SIG-M5 treated with dmso at 0.1 percent for 504 hours (cell line): ENCODE data around the gene MUC5B.

Experiments
- DNase-seq: peaks from one replicate; lab custom pipeline; 2025; ENCODE audit not compliant: unreplicated experiment; lab: John Stamatoyannopoulos, UW

MUC5B gene

DNA sequence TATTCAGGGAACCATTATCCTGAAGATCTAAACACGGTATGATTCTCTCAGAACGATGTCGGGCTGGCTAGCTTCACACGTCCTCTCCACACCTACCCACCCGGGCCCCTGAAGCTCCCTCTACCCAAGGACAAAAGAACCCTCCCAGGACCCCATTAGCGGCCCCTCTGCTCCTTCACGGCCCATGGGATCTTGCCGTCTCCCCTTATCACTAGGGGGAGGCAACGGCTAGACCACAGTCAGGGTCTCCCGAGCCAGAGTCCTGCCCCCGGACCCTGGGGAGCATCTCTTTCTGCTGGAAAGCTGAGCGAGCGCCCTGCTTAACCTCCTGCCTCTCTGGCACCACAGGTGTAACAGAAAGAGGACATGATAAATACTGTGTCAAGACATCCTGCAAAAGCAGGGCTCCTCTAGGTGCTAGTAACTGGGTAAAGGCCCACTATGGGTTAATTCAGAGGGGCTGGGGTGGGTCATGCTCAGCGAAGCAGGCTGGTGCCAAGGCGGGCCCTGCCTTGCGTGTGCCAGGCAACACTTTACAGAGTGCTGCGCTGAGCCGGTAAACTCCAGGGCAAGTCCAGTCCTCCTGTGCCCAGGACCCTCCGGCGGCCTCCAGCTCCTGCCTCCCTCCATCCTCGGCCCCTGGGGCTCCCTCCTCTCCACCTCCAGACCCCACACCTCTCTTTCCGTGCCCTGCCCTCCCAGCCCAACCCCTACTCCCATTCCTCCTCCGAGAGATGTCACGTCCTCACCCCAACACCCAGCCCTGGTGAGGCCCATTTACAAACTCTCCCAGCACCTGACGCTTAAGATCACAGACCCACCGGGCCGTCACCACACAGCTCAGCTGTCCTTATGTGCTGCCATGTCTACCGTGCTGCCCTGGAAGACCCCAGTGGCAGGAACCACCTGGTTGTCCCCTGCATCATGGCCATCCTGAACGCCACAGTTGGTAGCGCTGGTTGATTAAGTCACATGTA is 83.6 kb downstream of the MUC5B start:
- no peak for DNase-seq

- DNase-seq, result peak; percentile 42
Measured at GRCh38 chr11:1307163-1307870, 84.5 kb downstream of the MUC5B start.

DNA sequence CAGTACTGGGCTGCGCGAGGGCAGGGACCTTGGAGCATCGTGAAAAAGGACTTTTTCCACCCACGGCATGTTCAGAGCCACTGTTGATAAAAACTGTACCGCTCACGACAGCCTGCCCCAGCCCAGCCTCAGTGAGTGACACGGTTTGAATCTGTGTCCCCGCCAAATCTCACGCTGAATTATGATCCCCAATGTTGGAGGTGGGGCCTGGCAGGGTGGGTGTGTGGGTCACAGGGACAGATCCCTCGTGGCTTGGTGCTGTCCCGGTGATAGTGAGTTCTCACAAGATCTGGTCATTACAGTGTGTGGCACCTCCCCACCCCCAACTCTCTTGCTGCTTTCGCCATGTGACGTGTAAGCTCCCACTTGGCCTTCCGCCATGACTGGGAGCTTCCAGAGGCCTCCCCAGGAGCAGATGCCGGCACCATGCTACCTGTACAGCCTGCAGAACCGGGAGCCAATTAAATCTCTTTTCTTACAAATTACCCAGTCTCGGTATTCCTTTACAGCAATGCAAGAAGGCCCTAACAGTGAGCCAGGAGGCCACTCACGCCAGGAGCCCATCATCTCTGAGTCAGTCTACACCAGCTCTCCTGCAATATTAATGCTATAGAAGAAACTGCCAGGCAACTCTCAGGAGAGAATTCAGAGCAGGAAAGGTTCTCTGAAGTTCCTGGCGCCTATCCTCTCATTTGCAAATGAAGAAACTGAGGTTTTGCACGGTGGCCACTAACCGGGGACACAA is 85.3 kb downstream of the MUC5B start:
- DNase-seq, result no peak

DNA sequence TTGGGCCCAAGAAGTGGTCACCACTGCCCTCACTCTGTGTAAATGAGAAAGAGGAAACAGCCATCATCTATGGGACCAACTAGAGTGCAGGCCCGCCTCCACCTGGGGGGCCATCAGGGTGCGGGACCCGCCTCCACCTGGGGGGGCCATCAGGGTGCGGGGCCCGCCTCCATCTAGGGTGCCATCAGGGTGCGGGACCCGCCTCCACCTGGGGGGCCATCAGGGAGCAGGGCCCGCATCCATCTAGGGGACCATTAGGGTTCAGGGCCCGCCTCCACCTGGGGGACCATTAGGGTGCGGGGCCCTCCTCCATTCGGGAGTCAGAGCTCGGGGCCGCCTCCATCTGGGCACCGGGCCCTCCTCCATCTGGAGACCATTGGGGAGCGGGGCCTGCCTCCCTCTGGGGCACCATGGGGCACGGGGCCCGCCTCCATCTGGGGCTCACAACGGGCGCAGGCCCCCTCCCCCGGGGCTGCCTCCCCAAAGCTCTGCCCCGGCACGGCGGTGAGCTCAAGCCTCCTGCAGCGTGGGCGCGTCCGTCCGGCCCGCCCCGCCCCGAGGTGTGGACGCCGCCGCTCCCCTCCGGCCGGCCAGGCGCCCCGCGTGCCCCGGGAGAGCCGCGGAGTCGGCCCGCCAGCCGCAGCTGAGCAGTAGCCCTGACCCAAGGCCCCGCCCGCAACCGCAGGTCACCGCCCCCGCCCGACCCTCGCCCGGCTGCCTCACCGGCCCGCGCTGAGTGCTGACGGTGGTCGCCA is 86.1 kb downstream of the MUC5B start:
- no peak for DNase-seq

DNA sequence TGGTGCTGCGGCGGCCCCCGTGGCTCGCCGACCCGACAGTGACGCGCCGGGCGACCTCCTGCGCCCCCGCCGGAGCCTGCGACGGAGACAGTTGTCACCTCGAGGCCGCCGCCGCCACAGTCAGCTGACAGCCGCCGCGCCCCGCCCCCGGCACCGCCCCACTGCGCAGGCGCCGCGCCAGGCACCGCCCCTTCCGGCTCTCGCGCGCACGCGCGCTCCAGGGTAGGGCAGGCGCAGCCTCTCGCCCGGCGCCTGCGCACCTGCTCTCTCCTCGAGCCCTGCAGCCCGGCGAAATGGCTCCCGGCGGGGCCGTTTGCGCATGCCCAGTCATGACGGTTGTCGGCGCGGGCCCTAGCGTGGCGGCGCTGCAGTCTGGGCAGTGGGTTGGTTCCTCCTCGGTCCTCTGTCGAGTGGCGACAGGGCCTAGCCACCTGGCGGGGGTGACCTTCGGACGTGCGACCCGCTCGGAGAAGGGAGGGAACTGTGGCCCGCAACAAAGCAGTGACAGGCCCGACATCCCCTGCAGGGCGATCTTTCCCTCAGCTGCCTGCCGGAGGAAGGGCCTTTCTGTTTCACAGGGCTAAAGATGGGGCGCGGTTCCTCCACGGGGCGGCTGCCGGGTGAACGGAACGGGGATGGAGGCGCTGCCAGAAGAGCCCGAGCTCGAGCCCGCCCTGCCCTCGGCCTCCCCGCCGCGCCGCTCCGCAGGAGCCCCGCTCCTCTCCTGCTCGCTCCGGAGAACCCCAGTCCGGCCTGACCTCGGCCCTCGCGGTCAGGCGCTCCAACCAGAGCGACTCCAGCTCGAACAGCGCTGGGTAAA is 86.8 kb downstream of the MUC5B start, which contains the start of gene TOLLIP:
Gene TOLLIP, minus strand, starts transcription at position 135 of the 820 bp plus-strand sequence. Its CDS starts 134 bp downstream, at position 1.
- DNase-seq, result peak; percentile 79

GRCh38 chr11:1310318-1310687 is 87.4 kb downstream of the MUC5B start:
- no peak for DNase-seq

DNA sequence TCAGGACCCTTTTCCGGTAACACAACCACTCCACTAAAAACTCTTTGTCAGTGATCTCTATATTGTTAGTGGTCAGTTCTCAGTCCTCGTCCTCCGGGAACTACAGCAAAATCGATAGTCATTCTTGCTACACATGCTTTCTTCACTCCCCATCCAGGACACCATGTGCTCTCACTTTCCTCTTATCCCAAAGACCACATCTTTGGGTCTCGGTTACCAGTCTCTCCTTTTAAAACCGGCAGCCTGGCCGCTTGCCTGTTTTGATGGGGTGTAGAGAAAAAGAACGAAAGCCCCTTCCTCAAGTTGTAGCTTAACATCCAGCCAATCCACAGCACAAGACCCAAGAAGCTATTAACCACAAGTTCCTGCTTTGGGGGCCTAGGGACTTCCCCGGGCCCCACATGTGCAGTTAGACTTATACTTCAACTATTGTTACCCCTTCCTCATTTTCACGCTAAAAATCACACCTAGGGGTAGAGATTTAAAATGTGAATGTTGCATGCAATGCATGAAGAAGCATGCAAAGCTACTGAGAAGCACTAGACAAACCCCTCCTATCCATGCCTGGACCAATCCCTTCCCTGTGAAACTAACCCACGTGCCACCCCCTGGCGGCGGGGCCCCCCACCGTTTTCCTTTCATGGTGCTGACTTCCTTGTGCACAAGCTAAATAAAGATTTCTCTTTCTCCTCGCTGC is 88.1 kb downstream of the MUC5B start:
- peak; percentile 48 for DNase-seq
